HG03520 (cell line): Measurements from ENCODE around the gene ENTPD7.
"Not testable (repeated sequence)": the region's sequence is repeated elsewhere in the genome, so short reads cannot be mapped to it uniquely, and the experiment has no call there.

Experiments
- ATAC-seq: cut with Tn5 transposase; IDR thresholded peaks from one replicate; pipeline ENCODE4 v1.9.1; 2021; ENCODE audit warnings: mild to moderate bottlenecking, moderate library complexity; ENCODE audit not compliant: unreplicated experiment

The ENTPD7 gene

GRCh38 chr10:99682752-99683151 lies 23.4 kb downstream of the ENTPD7 start:
- no peak for ATAC-seq

- ATAC-seq, result peak; percentile 68
Observed at GRCh38 chr10:99685597-99685967, 26.3 kb downstream of the ENTPD7 start.

- ATAC-seq, result no peak
Observed at GRCh38 chr10:99689461-99689860, 30.2 kb downstream of the ENTPD7 start.

- ATAC-seq, result no peak
Observed at GRCh38 chr10:99693933-99694583, 34.7 kb downstream of the ENTPD7 start.

GRCh38 chr10:99695761-99696160 lies 36.5 kb downstream of the ENTPD7 start:
- ATAC-seq, result no peak

GRCh38 chr10:99698504-99699080 lies 39.3 kb downstream of the ENTPD7 start:
- ATAC-seq, result no peak

- no peak for ATAC-seq
Observed at GRCh38 chr10:99700649-99701048, 41.3 kb downstream of the ENTPD7 start.

GRCh38 chr10:99708428-99709012 lies 49.2 kb downstream of the ENTPD7 start:
- no peak for ATAC-seq

- no peak for ATAC-seq
Observed at GRCh38 chr10:99709480-99710229, 50.3 kb downstream of the ENTPD7 start.

GRCh38 chr10:99711129-99711719 lies 51.9 kb downstream of the ENTPD7 start:
- no peak for ATAC-seq

- ATAC-seq, result no peak
Observed at GRCh38 chr10:99714446-99714845, 55.1 kb downstream of the ENTPD7 start.

- ATAC-seq, result no peak
Observed at GRCh38 chr10:99720387-99720786, 61.1 kb downstream of the ENTPD7 start.

GRCh38 chr10:99730026-99730425 lies 70.7 kb downstream of the ENTPD7 start:
- no peak for ATAC-seq

GRCh38 chr10:99731306-99732032 lies 72.2 kb downstream of the ENTPD7 start:
- peak; percentile 31 for ATAC-seq

GRCh38 chr10:99732033-99732842 lies 72.9 kb downstream of the ENTPD7 start, which contains the start of the genes COX15 and CUTC:
Gene COX15, minus strand, starts transcription at chr10:99732127. Its CDS starts 78 bp downstream, at chr10:99732049.
Gene CUTC, plus strand, starts transcription at chr10:99732234. Its CDS starts 115 bp downstream, at chr10:99732349.
- ATAC-seq, result peak; percentile 72

- ATAC-seq, result no peak
Observed at GRCh38 chr10:99733366-99733765, 74.1 kb downstream of the ENTPD7 start.

- ATAC-seq, result not testable (repeated sequence)
Observed at GRCh38 chr10:99734111-99734510, 74.8 kb downstream of the ENTPD7 start.

GRCh38 chr10:99740260-99740659 lies 81.0 kb downstream of the ENTPD7 start:
- ATAC-seq, result no peak

- no peak for ATAC-seq
Observed at GRCh38 chr10:99740933-99741559, 81.7 kb downstream of the ENTPD7 start.
